Right atrium auricular region (tissue), 2 donors: ENCODE data around the gene BCL11A. TPM values are rescaled to one million over a fixed set of nuclear protein-coding genes. Genes with fewer than 3 reads are reported as not detected.

Source experiments
- DNase-seq: peaks from one replicate; pipeline ENCODE4 v3.0.0-alpha.2; 2019; ENCODE audit warnings: low spot score
- H3K27ac ChIP-seq, 2 donors: fragments of 200-600 bp; sonication (generic); 1 replicate in 1 of 2; 2 replicates in 1 of 2; pipeline ENCODE4 v1.5.1; 2016 to 2019
- H3K27me3 ChIP-seq, 2 donors: fragments of 200-600 bp; sonication (generic); one replicate each; pipeline versions ENCODE4 v1.5.1 to v1.6.0; 2017 to 2019
- H3K36me3 ChIP-seq: fragments of 200-600 bp; sonication (generic); one replicate; pipeline ENCODE4 v1.5.1; 2016
- H3K4me1 ChIP-seq, 2 donors: fragments of 200-600 bp; sonication (generic); one replicate each; pipeline versions ENCODE4 v1.5.1 to v1.6.0; 2017 to 2019
- H3K4me3 ChIP-seq, 2 donors: fragments of 200-600 bp; sonication (generic); 1 replicate in 1 of 2; 2 replicates in 1 of 2; pipeline ENCODE4 v1.5.1; 2017 to 2019; ENCODE audit warnings: mild to moderate bottlenecking in 1 of 2, moderate library complexity in 1 of 2
- H3K9me3 ChIP-seq, 2 donors: fragments of 200-600 bp; sonication (generic); one replicate each; pipeline ENCODE4 v1.5.1; 2019
- total RNA-seq, 2 donors: library from RNA; depleted of rRNA; stranded (reverse); fragments of >200 nt; gene quantifications; one replicate each; pipeline ENCODE4 v1.1.0, GENCODE V29; 2016
- TF ChIP-seq, protein P1 (sequence below), 2 donors: fragments of 200-600 bp; sonication (generic); IDR thresholded peaks; one replicate each; pipeline ENCODE4 v1.5.1; 2019; ENCODE audit warnings: antibody characterized with exemption in 2 of 2

Gene BCL11A
- total RNA-seq, 2 donors from 2014 or later: 2.2 to 3.3 TPM

DNA sequence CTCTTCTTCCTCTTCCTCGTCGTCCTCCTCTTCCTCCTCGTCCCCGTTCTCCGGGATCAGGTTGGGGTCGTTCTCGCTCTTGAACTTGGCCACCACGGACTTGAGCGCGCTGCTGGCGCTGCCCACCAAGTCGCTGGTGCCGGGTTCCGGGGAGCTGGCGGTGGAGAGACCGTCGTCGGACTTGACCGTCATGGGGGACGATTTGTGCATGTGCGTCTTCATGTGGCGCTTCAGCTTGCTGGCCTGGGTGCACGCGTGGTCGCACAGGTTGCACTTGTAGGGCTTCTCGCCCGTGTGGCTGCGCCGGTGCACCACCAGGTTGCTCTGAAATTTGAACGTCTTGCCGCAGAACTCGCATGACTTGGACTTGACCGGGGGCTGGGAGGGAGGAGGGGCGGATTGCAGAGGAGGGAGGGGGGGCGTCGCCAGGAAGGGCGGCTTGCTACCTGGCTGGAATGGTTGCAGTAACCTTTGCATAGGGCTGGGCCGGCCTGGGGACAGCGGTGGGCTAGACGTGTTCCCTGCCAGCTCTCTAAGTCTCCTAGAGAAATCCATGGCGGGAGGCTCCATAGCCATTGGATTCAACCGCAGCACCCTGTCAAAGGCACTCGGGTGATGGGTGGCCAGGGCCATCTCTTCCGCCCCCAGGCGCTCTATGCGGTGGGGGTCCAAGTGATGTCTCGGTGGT lies 91.9 kb downstream of the BCL11A start:
- Histone ChIP-seq H3K4me3 (no peak overlapping the region), H3K27me3 (no peaks in the 10 kb centered on the region), H3K36me3 (no peaks in the 10 kb centered on the region), H3K4me1 (no peaks in the 10 kb centered on the region), H3K9me3 (no peaks in the 10 kb centered on the region), H3K27ac (no peak overlapping the region)
- TF ChIP-seq, protein P1, sequence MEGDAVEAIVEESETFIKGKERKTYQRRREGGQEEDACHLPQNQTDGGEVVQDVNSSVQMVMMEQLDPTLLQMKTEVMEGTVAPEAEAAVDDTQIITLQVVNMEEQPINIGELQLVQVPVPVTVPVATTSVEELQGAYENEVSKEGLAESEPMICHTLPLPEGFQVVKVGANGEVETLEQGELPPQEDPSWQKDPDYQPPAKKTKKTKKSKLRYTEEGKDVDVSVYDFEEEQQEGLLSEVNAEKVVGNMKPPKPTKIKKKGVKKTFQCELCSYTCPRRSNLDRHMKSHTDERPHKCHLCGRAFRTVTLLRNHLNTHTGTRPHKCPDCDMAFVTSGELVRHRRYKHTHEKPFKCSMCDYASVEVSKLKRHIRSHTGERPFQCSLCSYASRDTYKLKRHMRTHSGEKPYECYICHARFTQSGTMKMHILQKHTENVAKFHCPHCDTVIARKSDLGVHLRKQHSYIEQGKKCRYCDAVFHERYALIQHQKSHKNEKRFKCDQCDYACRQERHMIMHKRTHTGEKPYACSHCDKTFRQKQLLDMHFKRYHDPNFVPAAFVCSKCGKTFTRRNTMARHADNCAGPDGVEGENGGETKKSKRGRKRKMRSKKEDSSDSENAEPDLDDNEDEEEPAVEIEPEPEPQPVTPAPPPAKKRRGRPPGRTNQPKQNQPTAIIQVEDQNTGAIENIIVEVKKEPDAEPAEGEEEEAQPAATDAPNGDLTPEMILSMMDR (IDR thresholded peaks at IDR 0.05): no peak
- DNase-seq: no peak

DNA sequence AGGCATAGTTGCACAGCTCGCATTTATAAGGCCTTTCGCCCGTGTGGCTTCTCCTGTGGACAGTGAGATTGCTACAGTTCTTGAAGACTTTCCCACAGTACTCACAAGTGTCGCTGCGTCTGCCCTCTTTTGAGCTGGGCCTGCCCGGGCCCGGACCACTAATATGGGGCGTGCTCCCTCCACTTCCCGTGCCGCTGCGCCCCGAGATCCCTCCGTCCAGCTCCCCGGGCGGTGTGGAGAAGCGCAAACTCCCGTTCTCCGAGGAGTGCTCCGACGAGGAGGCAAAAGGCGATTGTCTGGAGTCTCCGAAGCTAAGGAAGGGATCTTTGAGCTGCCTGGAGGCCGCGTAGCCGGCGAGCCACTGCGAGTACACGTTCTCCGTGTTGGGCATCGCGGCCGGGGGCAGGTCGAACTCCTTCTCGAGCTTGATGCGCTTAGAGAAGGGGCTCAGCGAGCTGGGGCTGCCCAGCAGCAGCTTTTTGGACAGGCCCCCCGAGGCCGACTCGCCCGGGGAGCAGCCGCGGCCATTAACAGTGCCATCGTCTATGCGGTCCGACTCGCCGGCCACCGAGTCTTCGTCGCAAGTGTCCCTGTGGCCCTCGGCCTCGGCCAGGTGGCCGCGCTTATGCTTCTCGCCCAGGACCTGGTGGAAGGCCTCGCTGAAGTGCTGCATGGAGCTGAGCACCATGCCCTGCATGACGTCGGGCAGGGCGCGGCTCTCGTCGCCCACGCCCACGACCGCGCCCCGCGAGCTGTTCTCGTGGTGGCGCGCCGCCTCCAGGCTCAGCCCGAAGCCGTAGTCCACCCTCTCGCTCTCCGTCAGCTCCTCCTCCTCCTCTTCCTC lies 92.7 kb downstream of the BCL11A start:
- DNase-seq: no peak
- Histone ChIP-seq H3K27ac (no peak overlapping the region), H3K36me3 (no peaks in the 10 kb centered on the region), H3K4me1 (no peaks in the 10 kb centered on the region), H3K4me3 (no peak overlapping the region), H3K9me3 (no peaks in the 10 kb centered on the region), H3K27me3 (no peaks in the 10 kb centered on the region)
- TF ChIP-seq, protein P1 (IDR thresholded peaks at IDR 0.05): no peak

DNA sequence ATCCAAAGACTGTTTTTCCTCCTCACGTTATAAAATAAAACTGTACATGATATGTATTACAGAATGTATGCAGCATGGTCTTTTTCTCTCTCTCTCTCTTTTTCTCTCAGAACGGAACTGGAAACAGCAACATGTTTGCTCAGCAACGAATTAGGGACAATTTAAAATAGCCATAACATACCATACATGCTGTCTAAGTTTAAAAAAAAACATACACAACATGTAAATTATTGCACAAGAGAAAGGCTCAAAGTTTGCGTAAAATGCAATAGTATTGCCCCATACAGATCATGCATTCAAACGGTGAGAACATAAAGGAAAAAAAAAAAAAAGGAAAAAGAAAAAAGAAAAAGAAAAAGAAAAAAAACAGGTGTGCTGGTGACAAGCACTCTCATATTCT lies 93.6 kb downstream of the BCL11A start:
- DNase-seq: no peak
- H3K27ac ChIP-seq: no peak overlapping the region
- TF ChIP-seq, protein P1 (IDR thresholded peaks at IDR 0.05): no peak
- H3K4me3 ChIP-seq: no peak overlapping the region
- H3K27me3 ChIP-seq: no peaks in the 10 kb centered on the region
- no peaks in the 10 kb centered on the region for H3K4me1 ChIP-seq
- no peaks in the 10 kb centered on the region for H3K9me3 ChIP-seq
- H3K36me3 ChIP-seq: no peaks in the 10 kb centered on the region

DNA sequence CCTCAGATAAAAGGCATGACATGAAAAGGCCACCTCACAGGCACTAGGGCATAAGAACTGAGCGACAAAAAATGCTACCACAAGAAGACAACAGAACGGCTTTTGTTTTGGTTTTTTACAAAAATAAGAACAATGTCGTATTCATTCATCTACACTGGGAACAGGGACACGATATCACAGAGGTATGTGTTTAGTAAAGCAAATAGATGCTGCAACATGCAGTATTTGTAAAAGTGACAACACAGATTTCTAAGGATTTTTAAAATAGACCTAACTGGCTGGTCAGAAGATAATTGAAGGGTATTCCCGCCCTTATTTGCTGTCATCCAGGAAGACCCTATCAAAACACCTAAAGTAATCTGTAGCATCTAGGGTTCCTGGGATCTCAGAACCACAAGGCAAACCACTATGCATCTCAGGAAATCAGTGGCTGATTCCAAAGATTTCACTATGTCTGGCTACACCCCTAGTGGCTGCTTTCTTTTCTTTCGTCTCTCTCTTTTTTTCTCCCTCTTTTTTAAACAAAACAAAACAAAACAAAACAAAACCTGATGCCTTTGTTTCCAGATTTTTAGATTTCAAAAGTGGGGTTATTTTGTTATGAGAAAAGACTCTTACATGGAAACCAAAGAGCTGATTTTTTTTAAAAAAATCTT lies 97.2 kb downstream of the BCL11A start:
- Histone ChIP-seq H3K36me3 (no peaks in the 10 kb centered on the region), H3K4me1 (no peaks in the 10 kb centered on the region), H3K27me3 (no peaks in the 10 kb centered on the region), H3K9me3 (no peaks in the 10 kb centered on the region), H3K27ac (no peak overlapping the region), H3K4me3 (no peak overlapping the region)
- DNase-seq: no peak
- TF ChIP-seq, protein P1 (IDR thresholded peaks at IDR 0.05): no peak

DNA sequence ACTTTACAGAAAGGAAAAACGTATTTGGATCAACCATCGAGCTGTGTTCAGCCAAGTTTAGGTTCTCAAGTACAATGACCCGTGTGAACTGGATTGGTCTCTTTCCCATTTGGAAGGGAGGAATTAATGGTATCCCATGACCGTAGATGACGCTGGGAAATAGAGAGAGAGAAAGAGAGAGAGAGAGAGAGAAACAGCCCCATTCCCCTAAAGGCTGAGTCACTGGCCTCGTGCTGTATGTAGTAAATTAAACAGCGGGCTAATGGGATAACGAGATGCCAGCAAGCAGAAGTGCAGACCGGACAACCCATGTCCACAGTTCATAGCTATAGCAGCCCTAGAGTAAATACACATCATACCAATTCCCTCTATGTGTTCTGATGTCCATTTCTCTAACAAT lies 99.6 kb downstream of the BCL11A start:
- H3K4me1 ChIP-seq: no peaks in the 10 kb centered on the region
- TF ChIP-seq, protein P1 (IDR thresholded peaks at IDR 0.05): no peak
- H3K27ac ChIP-seq: no peak overlapping the region
- no peaks in the 10 kb centered on the region for H3K27me3 ChIP-seq
- no peaks in the 10 kb centered on the region for H3K9me3 ChIP-seq
- no peaks in the 10 kb centered on the region for H3K36me3 ChIP-seq
- no peak overlapping the region for H3K4me3 ChIP-seq
- DNase-seq: no peak
